HG02571 (cell line): ENCODE measurements around the gene SEMA6C.
"Not testable (repeated sequence)": the region's sequence is repeated elsewhere in the genome, so short reads cannot be mapped to it uniquely, and the experiment has no call there.

ENCODE experiments used
- ATAC-seq: cut with Tn5 transposase; IDR thresholded peaks from one replicate; pipeline ENCODE4 v1.9.1; 2021; ENCODE audit warnings: mild to moderate bottlenecking, moderate library complexity; ENCODE audit not compliant: unreplicated experiment

Gene SEMA6C

GRCh38 chr1:151132335-151133017 is 14.0 kb downstream of the SEMA6C start:
- ATAC-seq, result no peak

- ATAC-seq, result no peak
These were observed 14.6 kb downstream of the SEMA6C start for GRCh38 chr1:151131701-151132334.

- no peak for ATAC-seq
These were observed 15.3 kb downstream of the SEMA6C start for GRCh38 chr1:151130987-151131586.

- ATAC-seq, result no peak
These were observed 17.6 kb downstream of the SEMA6C start for GRCh38 chr1:151128800-151129199.

- no peak for ATAC-seq
These were observed 21.5 kb downstream of the SEMA6C start for GRCh38 chr1:151124763-151125403.

- no peak for ATAC-seq
These were observed 32.6 kb downstream of the SEMA6C start for GRCh38 chr1:151113877-151114276.

- ATAC-seq, result no peak
These were observed 38.1 kb downstream of the SEMA6C start for GRCh38 chr1:151108331-151108730.

- ATAC-seq, result no peak
These were observed 39.5 kb downstream of the SEMA6C start for GRCh38 chr1:151106894-151107293.

- ATAC-seq, result no peak
These were observed 41.8 kb downstream of the SEMA6C start for GRCh38 chr1:151104630-151105029.

- ATAC-seq, result no peak
These were observed 48.3 kb downstream of the SEMA6C start for GRCh38 chr1:151098126-151098525.

- ATAC-seq, result not testable (repeated sequence)
These were observed 49.0 kb downstream of the SEMA6C start for GRCh38 chr1:151097426-151097825.

GRCh38 chr1:151085953-151086559 is 60.4 kb downstream of the SEMA6C start:
- ATAC-seq, result no peak
